ENCODE results near the gene NT5DC2.

DNA sequence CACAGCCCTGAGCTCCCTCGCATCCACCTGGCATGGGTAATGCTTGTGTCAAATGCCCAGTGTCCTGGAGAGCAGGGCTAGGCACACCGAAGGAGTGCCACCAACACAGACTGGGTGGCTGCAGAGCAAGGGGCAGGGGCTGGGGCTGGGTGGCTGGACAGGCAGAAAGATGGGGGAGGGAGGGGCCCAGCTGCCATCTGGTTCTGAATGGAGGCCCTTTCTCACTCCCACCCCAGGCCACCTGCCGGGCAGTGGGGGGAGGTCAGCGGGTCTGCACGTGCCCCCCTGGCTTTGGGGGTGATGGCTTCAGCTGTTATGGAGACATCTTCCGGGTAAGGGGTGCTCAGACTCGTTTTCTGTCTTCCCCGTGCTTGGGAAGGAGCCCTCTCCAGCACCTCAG lies 21.6 kb downstream of the NT5DC2 start:
- TF ChIP-seq, protein P1, sequence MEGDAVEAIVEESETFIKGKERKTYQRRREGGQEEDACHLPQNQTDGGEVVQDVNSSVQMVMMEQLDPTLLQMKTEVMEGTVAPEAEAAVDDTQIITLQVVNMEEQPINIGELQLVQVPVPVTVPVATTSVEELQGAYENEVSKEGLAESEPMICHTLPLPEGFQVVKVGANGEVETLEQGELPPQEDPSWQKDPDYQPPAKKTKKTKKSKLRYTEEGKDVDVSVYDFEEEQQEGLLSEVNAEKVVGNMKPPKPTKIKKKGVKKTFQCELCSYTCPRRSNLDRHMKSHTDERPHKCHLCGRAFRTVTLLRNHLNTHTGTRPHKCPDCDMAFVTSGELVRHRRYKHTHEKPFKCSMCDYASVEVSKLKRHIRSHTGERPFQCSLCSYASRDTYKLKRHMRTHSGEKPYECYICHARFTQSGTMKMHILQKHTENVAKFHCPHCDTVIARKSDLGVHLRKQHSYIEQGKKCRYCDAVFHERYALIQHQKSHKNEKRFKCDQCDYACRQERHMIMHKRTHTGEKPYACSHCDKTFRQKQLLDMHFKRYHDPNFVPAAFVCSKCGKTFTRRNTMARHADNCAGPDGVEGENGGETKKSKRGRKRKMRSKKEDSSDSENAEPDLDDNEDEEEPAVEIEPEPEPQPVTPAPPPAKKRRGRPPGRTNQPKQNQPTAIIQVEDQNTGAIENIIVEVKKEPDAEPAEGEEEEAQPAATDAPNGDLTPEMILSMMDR (IDR thresholded peaks at IDR 0.05; ENCODE audit: borderline replicate concordance, extremely low read depth, low read length, poor library complexity, severe bottlenecking): no peak
- no peak for TF ChIP-seq EZH2 (IDR thresholded peaks at IDR 0.05; ENCODE audit: borderline replicate concordance, low read depth, low read length, severe bottlenecking)
